T-helper 22 cell (primary cell): Measurements from ENCODE around the gene PRELID1.

Source experiments
- DNase-seq: peaks from one replicate; pipeline ENCODE4 v3.0.0-alpha.2; 2020; ENCODE audit warnings: low read depth

PRELID1 gene

GRCh38 chr5:177314376-177315342, 11.1 kb downstream of the PRELID1 start:
- DNase-seq, result no peak

GRCh38 chr5:177315411-177315810, 11.8 kb downstream of the PRELID1 start:
- no peak for DNase-seq

- DNase-seq, result no peak
Measured at GRCh38 chr5:177316005-177316404, 12.4 kb downstream of the PRELID1 start.

GRCh38 chr5:177317959-177318377, 14.4 kb downstream of the PRELID1 start:
- no peak for DNase-seq

GRCh38 chr5:177319913-177320588, 16.5 kb downstream of the PRELID1 start:
- no peak for DNase-seq

GRCh38 chr5:177320879-177321278, 17.3 kb downstream of the PRELID1 start:
- DNase-seq, result no peak

GRCh38 chr5:177325868-177326381, 22.3 kb downstream of the PRELID1 start:
- no peak for DNase-seq

- no peak for DNase-seq
Measured at GRCh38 chr5:177327539-177328522, 24.2 kb downstream of the PRELID1 start.

- DNase-seq, result no peak
Measured at GRCh38 chr5:177328545-177329231, 25.1 kb downstream of the PRELID1 start.

GRCh38 chr5:177329883-177330282, 26.3 kb downstream of the PRELID1 start:
- no peak for DNase-seq

- DNase-seq, result no peak
Measured at GRCh38 chr5:177330991-177331842, 27.6 kb downstream of the PRELID1 start.

- DNase-seq, result no peak
Measured at GRCh38 chr5:177332031-177332895, 28.7 kb downstream of the PRELID1 start.

- DNase-seq, result no peak
Measured at GRCh38 chr5:177332896-177333260, 29.3 kb downstream of the PRELID1 start.

- DNase-seq, result no peak
Measured at GRCh38 chr5:177333420-177334154, 30.0 kb downstream of the PRELID1 start.

- DNase-seq, result no peak
Measured at GRCh38 chr5:177334155-177334551, 30.6 kb downstream of the PRELID1 start.

GRCh38 chr5:177334781-177335700, 31.4 kb downstream of the PRELID1 start:
- no peak for DNase-seq

- no peak for DNase-seq
Measured at GRCh38 chr5:177335701-177336065, 32.1 kb downstream of the PRELID1 start.
